ENCODE measurements around the gene FAM9C.

FAM9C gene

DNA sequence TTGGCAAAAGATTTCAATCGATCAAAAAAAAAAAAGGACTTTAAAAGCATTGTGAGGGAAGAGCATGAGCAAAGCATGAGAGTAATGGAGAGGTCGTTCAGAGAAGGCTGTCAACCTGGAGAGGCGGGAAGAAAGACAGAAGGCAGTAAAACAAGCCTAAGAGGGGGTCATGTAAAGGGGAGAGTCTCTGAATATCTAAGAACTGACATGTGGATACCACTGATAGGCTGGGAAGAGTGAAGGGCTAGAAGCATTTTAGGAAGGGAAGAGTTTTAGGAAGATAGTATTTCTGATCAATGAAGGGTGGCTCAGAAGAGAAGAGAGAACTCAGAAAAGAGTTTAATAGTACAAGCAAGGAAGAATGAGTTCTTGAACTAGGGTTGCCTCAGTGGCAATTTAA is 7.5 kb downstream of the FAM9C start:
- DNase-seq, result no peak
- no peak overlapping the region for H3K27ac Mint-ChIP-seq
- H3K36me3 Mint-ChIP-seq (ENCODE audit: low read depth), result no peaks in the 10 kb centered on the region
- H3K4me1 Mint-ChIP-seq, result no peaks in the 10 kb centered on the region
- H3K27me3 Mint-ChIP-seq (ENCODE audit: low read depth, poor library complexity), result no peaks in the 10 kb centered on the region
- no peak overlapping the region for H3K4me3 Mint-ChIP-seq
- TF ChIP-seq, protein P1, sequence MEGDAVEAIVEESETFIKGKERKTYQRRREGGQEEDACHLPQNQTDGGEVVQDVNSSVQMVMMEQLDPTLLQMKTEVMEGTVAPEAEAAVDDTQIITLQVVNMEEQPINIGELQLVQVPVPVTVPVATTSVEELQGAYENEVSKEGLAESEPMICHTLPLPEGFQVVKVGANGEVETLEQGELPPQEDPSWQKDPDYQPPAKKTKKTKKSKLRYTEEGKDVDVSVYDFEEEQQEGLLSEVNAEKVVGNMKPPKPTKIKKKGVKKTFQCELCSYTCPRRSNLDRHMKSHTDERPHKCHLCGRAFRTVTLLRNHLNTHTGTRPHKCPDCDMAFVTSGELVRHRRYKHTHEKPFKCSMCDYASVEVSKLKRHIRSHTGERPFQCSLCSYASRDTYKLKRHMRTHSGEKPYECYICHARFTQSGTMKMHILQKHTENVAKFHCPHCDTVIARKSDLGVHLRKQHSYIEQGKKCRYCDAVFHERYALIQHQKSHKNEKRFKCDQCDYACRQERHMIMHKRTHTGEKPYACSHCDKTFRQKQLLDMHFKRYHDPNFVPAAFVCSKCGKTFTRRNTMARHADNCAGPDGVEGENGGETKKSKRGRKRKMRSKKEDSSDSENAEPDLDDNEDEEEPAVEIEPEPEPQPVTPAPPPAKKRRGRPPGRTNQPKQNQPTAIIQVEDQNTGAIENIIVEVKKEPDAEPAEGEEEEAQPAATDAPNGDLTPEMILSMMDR (IDR thresholded peaks at IDR 0.05), result no peak
- peaks cover 11% of the 10 kb centered on the region for H3K9me3 Mint-ChIP-seq

DNA sequence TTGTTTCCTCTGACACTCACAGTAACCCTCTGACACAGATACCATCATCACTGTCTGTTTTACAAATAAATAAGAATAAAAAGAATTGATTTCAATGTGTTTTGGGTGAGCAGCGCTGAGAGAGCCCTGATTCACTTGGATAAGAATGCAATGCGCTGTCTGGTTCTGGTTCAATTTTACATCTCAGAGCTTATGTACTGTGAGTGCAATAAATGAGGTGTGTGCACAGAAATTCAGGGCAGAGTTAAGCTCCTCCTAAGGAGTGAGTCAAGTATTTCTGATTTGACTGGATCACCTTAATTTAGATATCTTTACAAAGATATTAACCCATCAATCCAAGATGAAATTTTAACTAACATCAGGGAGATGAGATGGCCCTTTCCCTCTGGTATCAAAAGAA is 11.2 kb downstream of the FAM9C start:
- TF ChIP-seq, protein P1 (IDR thresholded peaks at IDR 0.05), result no peak
- Mint-ChIP-seq H3K36me3 (ENCODE audit: low read depth) (no peaks in the 10 kb centered on the region), H3K4me1 (peaks cover 21% of the 10 kb centered on the region), H3K4me3 (no peak overlapping the region), H3K9me3 (peaks cover 15% of the 10 kb centered on the region), H3K27me3 (ENCODE audit: low read depth, poor library complexity) (no peaks in the 10 kb centered on the region), H3K27ac (no peak overlapping the region)
- DNase-seq, result no peak

DNA sequence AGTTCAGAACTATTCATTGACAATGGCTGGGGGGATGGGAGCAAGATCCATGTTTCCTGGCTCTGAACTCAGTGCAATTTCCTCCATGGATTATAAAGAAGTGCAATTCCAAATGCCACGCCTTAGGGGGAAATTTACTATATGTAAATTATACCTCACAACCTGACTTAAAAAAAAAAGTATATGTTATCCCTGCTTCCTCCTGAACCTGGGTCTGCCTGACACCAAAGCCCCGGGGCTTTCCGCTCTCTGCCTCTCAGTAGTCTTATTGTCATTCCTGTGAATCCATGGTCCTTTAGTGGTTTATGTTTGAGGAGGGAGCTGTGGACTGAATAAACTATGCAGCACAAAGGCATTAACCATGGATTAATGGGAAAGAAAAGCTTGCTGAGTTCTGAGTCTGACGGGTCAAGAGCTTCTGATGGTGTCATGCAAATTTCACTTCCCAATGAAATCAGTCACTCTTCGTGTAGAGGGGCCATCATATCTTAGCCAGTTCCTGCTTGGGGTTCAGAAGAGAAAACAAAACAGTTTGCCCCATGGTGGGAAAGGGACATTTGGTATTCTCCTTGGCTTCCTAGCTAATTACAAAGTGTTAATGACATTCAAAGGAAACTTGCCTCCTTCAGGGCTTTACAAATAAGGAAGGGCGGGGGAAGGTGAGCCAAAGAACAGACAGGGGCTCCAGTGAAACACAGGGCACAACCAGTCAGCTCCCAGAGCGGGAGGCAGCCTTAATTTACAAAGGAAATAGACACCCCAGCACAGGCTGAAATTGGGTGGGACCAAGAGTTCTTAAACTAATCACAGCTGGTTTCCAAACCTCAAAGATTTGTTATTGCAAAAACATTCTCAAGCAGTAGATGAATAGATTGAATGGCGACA is 14.3 kb downstream of the FAM9C start:
- peaks cover 26% of the 10 kb centered on the region for H3K4me1 Mint-ChIP-seq
- TF ChIP-seq, protein P1 (IDR thresholded peaks at IDR 0.05), result no peak
- no peak overlapping the region for H3K4me3 Mint-ChIP-seq
- no peaks in the 10 kb centered on the region for H3K36me3 Mint-ChIP-seq (ENCODE audit: low read depth)
- no peaks in the 10 kb centered on the region for H3K27me3 Mint-ChIP-seq (ENCODE audit: low read depth, poor library complexity)
- no peak for DNase-seq
- H3K27ac Mint-ChIP-seq, result peak overlapping the region; percentile 14
- peaks cover 21% of the 10 kb centered on the region for H3K9me3 Mint-ChIP-seq

DNA sequence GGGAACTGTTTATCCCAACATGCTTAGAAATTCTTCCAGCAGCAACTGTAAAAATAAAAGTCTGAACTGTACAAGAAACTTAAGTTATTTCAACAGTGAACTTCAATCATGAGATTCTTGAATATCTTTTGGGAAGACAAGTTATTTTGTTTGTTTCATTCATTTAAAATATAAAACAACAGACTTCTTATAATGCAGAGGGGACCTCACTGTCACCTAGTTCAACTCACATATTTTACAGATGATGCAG is 14.9 kb downstream of the FAM9C start:
- TF ChIP-seq, protein P1 (IDR thresholded peaks at IDR 0.05), result no peak
- peaks cover 24% of the 10 kb centered on the region for H3K9me3 Mint-ChIP-seq
- peaks cover 30% of the 10 kb centered on the region for H3K4me1 Mint-ChIP-seq
- no peak for DNase-seq
- H3K4me3 Mint-ChIP-seq, result no peak overlapping the region
- no peaks in the 10 kb centered on the region for H3K27me3 Mint-ChIP-seq (ENCODE audit: low read depth, poor library complexity)
- H3K27ac Mint-ChIP-seq, result peak overlapping the region; percentile 47
- no peaks in the 10 kb centered on the region for H3K36me3 Mint-ChIP-seq (ENCODE audit: low read depth)

DNA sequence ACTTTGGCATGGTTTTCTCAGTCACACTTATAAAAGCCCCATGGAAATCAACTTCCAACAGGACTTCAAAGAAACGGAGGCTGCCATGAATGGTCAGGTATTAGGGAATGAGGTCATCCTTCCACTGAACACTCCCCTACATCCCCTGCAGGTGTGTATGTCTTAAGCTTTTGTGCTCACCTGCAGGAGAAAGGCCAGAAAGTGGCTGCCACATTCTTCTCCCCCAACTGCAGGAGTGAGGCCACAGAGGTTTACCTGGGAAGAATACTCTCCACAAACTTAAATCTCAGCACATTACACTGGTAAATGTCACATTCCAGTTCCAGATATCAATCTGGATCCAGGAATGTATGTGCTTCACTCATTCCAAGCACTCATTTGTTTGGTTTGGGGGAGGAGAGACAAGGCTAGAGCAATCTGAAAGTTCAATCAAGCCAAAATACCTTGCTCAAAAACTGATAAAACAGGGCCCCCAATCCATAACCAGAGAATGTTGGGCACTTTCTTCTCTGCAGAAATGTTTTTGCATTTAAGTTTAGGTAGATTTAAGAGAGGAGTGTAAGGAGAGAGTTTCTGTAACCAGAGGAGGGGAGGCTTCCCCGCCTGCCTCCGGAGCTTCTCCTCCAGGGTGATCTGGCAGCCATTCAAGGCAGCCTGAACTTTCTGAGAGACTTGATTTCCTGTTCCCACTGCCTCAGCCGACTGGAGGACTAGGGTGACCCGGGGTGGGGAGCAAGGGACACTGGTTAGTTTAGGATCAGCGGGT is 15.4 kb downstream of the FAM9C start:
- H3K27ac Mint-ChIP-seq, result peak overlapping the region; percentile 47
- DNase-seq, result no peak
- no peaks in the 10 kb centered on the region for H3K36me3 Mint-ChIP-seq (ENCODE audit: low read depth)
- no peaks in the 10 kb centered on the region for H3K27me3 Mint-ChIP-seq (ENCODE audit: low read depth, poor library complexity)
- TF ChIP-seq, protein P1 (IDR thresholded peaks at IDR 0.05), result no peak
- H3K9me3 Mint-ChIP-seq, result peaks cover 23% of the 10 kb centered on the region
- no peak overlapping the region for H3K4me3 Mint-ChIP-seq
- peaks cover 33% of the 10 kb centered on the region for H3K4me1 Mint-ChIP-seq

Data from nephron progenitor cell (in vitro differentiated cells).